Aorta (tissue), 5 donors: ENCODE data around the gene SLC2A4. TPM values are rescaled to one million over a fixed set of nuclear protein-coding genes. Genes with fewer than 3 reads are reported as not detected.
A peak's percentile ranks its signal among the peaks of the same experiment; 100 is the strongest.
"Not testable (repeated sequence)": the region's sequence is repeated elsewhere in the genome, so short reads cannot be mapped to it uniquely, and the experiment has no call there.

Experiments used
- ATAC-seq: fragments of 200-7000 bp; cut with Tn5 transposase; one replicate; pipeline ENCODE4 v1.9.1; 2022; ENCODE audit warnings: moderate library complexity; ENCODE audit not compliant: low FRiP score
- DNase-seq, 2 donors: peaks; one replicate each; pipeline ENCODE4 v3.0.0-alpha.2; 2020
- H3K27ac ChIP-seq, 2 donors: one replicate each; pipeline ENCODE4 v1.5.1; 2013; ENCODE audit warnings: low read length in 2 of 2, mild to moderate bottlenecking in 2 of 2, moderate library complexity in 2 of 2, control low read depth in 1 of 2, inconsistent platforms in 1 of 2, low read depth in 1 of 2
- H3K27me3 ChIP-seq, 2 donors: one replicate each; pipeline ENCODE4 v1.6.1; 2013; ENCODE audit warnings: control low read depth in 1 of 2, low read length in 1 of 2, mild to moderate bottlenecking in 1 of 2, moderate library complexity in 1 of 2; ENCODE audit not compliant: insufficient read depth in 2 of 2, control insufficient read depth in 1 of 2
- H3K36me3 ChIP-seq, 2 donors: one replicate each; pipeline ENCODE4 v1.6.1; 2013; ENCODE audit warnings: control low read depth in 1 of 2, low read length in 1 of 2, mild to moderate bottlenecking in 1 of 2; ENCODE audit not compliant: insufficient read depth in 2 of 2, control insufficient read depth in 1 of 2
- H3K4me1 ChIP-seq, 2 donors: one replicate each; pipeline ENCODE4 v1.6.1; 2013; ENCODE audit warnings: low read length in 2 of 2, control low read depth in 1 of 2, mild to moderate bottlenecking in 1 of 2, moderate library complexity in 1 of 2; ENCODE audit not compliant: insufficient read depth in 2 of 2, control insufficient read depth in 1 of 2
- H3K4me3 ChIP-seq, 2 donors: one replicate each; pipeline ENCODE4 v1.5.1; 2013; ENCODE audit warnings: low read length in 2 of 2, control low read depth in 1 of 2, mild to moderate bottlenecking in 1 of 2
- H3K9me3 ChIP-seq: one replicate; pipeline ENCODE4 v1.6.1; 2013; ENCODE audit warnings: mild to moderate bottlenecking, low read length; ENCODE audit not compliant: control insufficient read depth
- WGBS, 2 donors: extraction: QIAGEN DNeasy Blood & Tissue Kit; methylation state at CpG; one replicate each; pipeline ENCODE4 v1.1.7; 2013; 5-methylcytosine and 5-hydroxymethylcytosine counted together
- intact Hi-C, 2 donors: fragments of 100-400 bp; cut with DNase I; formaldehyde crosslinking; loops; one replicate each; pipeline versions ENCODE4 v1.14.2 to v1.15.0; 2022
- polyA plus RNA-seq, 2 donors: library from polyadenylated mRNA; stranded (reverse); fragments of 200-250 nt; gene quantifications; one replicate each; pipeline ENCODE4 v1.2.3, GENCODE V29; 2013
- total RNA-seq, 2 donors: library from RNA; stranded (reverse); fragmentation: NEBNext Ultra II Directional; extraction: Animal tissue kit (Norgen Biotek cat#: 25700); gene quantifications; one replicate each; pipeline ENCODE4 v1.2.1, GENCODE V29; 2021
- donor health status: healthy with polysubstance abuse.
- donor health status: Bipolar disorder and iron deficiency.
- donor health status: DM: no; HTN: no; CAD: no.
- donor health status: DM: no; HTN: no; CAD: no.
- donor health status: DM: yes; HTN: yes; CAD: no.

The SLC2A4 gene
- total and polyA plus RNA-seq, 4 donors: 0.63 to 3.9 (median 2.1) TPM

GRCh38 chr17:7336240-7337175, 55.0 kb downstream of the SLC2A4 start, which contains the start of gene ACAP1:
ACAP1 (plus strand) TSS chr17:7336529; CDS start chr17:7336735, 206 bp downstream.
- Histone ChIP-seq H3K4me1 (no peaks in the 10 kb centered on the region), H3K27me3 (no peaks in the 10 kb centered on the region), H3K27ac (no peak within 1 kb of the TSS), H3K4me3 (no peak within 1 kb of the TSS), H3K36me3 (no peaks in the 10 kb centered on the region), H3K9me3 (no peaks in the 10 kb centered on the region)
- intact Hi-C loops: no loop called here
- ATAC-seq (peak; percentile 37), DNase-seq (no peak)
- WGBS, 2 donors: 39 to 43% methylated on average over 14 to 17 of the region's 17 CpGs

- H3K4me3 ChIP-seq, intact Hi-C loops: not testable (repeated sequence)
- 77 to 81% methylated on average over 7 of the region's 7 CpGs for WGBS, 2 donors
Measured at GRCh38 chr17:7337600-7337999, 56.1 kb downstream of the SLC2A4 start.

More at GRCh38 chr17:7337600-7337999, 56.1 kb downstream of the SLC2A4 start:
- H3K36me3 ChIP-seq, H3K9me3 ChIP-seq, ATAC-seq, H3K27ac ChIP-seq, H3K4me1 ChIP-seq, DNase-seq, H3K27me3 ChIP-seq: not testable (repeated sequence)

Other genes with a start within 250 kb of the SLC2A4 start
Only the 30 nearest of the 33 such genes appear.
- 10 to 100 TPM in 1 of 2 donors, 1 to 10 TPM in 1; 7.7 to 29.1 TPM for gene CLEC10A, start 201.5 kb upstream of the SLC2A4 start, total RNA-seq
- 1 to 10 TPM; 1.9 to 2.4 TPM for gene CLEC10A, start 201.5 kb upstream of the SLC2A4 start, polyA plus RNA-seq
- 1 to 10 TPM in 1 of 2 donors, under 1 TPM in 1; 0.75 to 1.6 TPM for gene ASGR2, start 166.9 kb upstream of the SLC2A4 start, total RNA-seq
- gene ASGR2, start 166.9 kb upstream of the SLC2A4 start, polyA plus RNA-seq: under 1 TPM in 1 of 2 donors, not detected in 1; 0.15 TPM
- 1 to 10 TPM; 2.6 to 3.9 TPM for gene ASGR1, start 102.3 kb upstream of the SLC2A4 start, total RNA-seq
- gene ASGR1, start 102.3 kb upstream of the SLC2A4 start, polyA plus RNA-seq: 1 to 10 TPM; 2.0 to 5.4 TPM
- gene DLG4, start 61.9 kb upstream of the SLC2A4 start, total RNA-seq: 10 to 100 TPM; 23.3 to 54.7 TPM
- gene DLG4, start 61.9 kb upstream of the SLC2A4 start, polyA plus RNA-seq: 10 to 100 TPM in 1 of 2 donors, 1 to 10 TPM in 1; 6.6 to 15.4 TPM
- gene ACADVL, start 61.8 kb upstream of the SLC2A4 start, total RNA-seq: 100 to 1,000 TPM; 387 to 486 TPM
- 1,000 to 10,000 TPM in 1 of 2 donors, 100 to 1,000 TPM in 1; 159 to 1,724 TPM for gene ACADVL, start 61.8 kb upstream of the SLC2A4 start, polyA plus RNA-seq
- 10 to 100 TPM; 25.2 to 45.6 TPM for gene DVL2, start 47.2 kb upstream of the SLC2A4 start, total RNA-seq
- gene DVL2, start 47.2 kb upstream of the SLC2A4 start, polyA plus RNA-seq: 10 to 100 TPM; 10.0 to 25.0 TPM
- 10 to 100 TPM; 24.4 to 30.8 TPM for gene PHF23, start 42.3 kb upstream of the SLC2A4 start, total RNA-seq
- gene PHF23, start 42.3 kb upstream of the SLC2A4 start, polyA plus RNA-seq: 10 to 100 TPM; 19.2 to 28.4 TPM
- 100 to 1,000 TPM; 405 to 430 TPM for gene GABARAP, start 39.3 kb upstream of the SLC2A4 start, total RNA-seq
- 100 to 1,000 TPM; 801 to 895 TPM for gene GABARAP, start 39.3 kb upstream of the SLC2A4 start, polyA plus RNA-seq
- 100 to 1,000 TPM in 1 of 2 donors, 10 to 100 TPM in 1; 92.9 to 105 TPM for gene CTDNEP1, start 30.0 kb upstream of the SLC2A4 start, total RNA-seq
- gene CTDNEP1, start 30.0 kb upstream of the SLC2A4 start, polyA plus RNA-seq: 100 to 1,000 TPM; 112 to 113 TPM
- 10 to 100 TPM; 26.6 to 31.0 TPM for gene ELP5, start 29.5 kb upstream of the SLC2A4 start, total RNA-seq
- 10 to 100 TPM; 26.7 to 51.1 TPM for gene ELP5, start 29.5 kb upstream of the SLC2A4 start, polyA plus RNA-seq
- gene CLDN7, start 19.2 kb upstream of the SLC2A4 start, total RNA-seq: 1 to 10 TPM; 3.3 to 9.9 TPM
- gene CLDN7, start 19.2 kb upstream of the SLC2A4 start, polyA plus RNA-seq: 10 to 100 TPM in 1 of 2 donors, 1 to 10 TPM in 1; 1.1 to 37.6 TPM
- under 1 TPM; 0.10 to 0.60 TPM for gene YBX2, start 12.9 kb downstream of the SLC2A4 start, total RNA-seq
- gene YBX2, start 12.9 kb downstream of the SLC2A4 start, polyA plus RNA-seq: 1 to 10 TPM in 1 of 2 donors, not detected in 1; 5.6 TPM
- 100 to 1,000 TPM; 198 to 280 TPM for gene EIF5A, start 25.9 kb downstream of the SLC2A4 start, total RNA-seq
- gene EIF5A, start 25.9 kb downstream of the SLC2A4 start, polyA plus RNA-seq: 100 to 1,000 TPM; 223 to 232 TPM
- gene GPS2, start 33.6 kb downstream of the SLC2A4 start, total RNA-seq: 10 to 100 TPM; 49.5 to 55.6 TPM
- gene GPS2, start 33.6 kb downstream of the SLC2A4 start, polyA plus RNA-seq: 10 to 100 TPM; 55.0 to 99.1 TPM
- gene NEURL4, start 47.6 kb downstream of the SLC2A4 start, total RNA-seq: 10 to 100 TPM; 24.5 to 36.7 TPM
- 10 to 100 TPM in 1 of 2 donors, 1 to 10 TPM in 1; 7.3 to 52.8 TPM for gene NEURL4, start 47.6 kb downstream of the SLC2A4 start, polyA plus RNA-seq
- gene ACAP1, start 54.8 kb downstream of the SLC2A4 start, total RNA-seq: 10 to 100 TPM; 18.6 to 21.8 TPM
- 10 to 100 TPM in 1 of 2 donors, 1 to 10 TPM in 1; 6.5 to 10.8 TPM for gene ACAP1, start 54.8 kb downstream of the SLC2A4 start, polyA plus RNA-seq
- 10 to 100 TPM; 12.4 to 15.8 TPM for gene KCTD11, start 70.4 kb downstream of the SLC2A4 start, total RNA-seq
- 10 to 100 TPM; 11.0 to 11.4 TPM for gene KCTD11, start 70.4 kb downstream of the SLC2A4 start, polyA plus RNA-seq
- gene TMEM95, start 73.4 kb downstream of the SLC2A4 start, total RNA-seq: not detected
- not detected for gene TMEM95, start 73.4 kb downstream of the SLC2A4 start, polyA plus RNA-seq
- gene TNK1, start 99.4 kb downstream of the SLC2A4 start, total RNA-seq: 1 to 10 TPM; 2.4 to 6.6 TPM
- gene TNK1, start 99.4 kb downstream of the SLC2A4 start, polyA plus RNA-seq: 1 to 10 TPM; 1.9 to 3.1 TPM
- gene PLSCR3, start 112.8 kb downstream of the SLC2A4 start, total RNA-seq: 10 to 100 TPM; 41.2 to 43.1 TPM
- gene PLSCR3, start 112.8 kb downstream of the SLC2A4 start, polyA plus RNA-seq: 10 to 100 TPM; 20.5 to 70.8 TPM
- gene TMEM256, start 122.4 kb downstream of the SLC2A4 start, total RNA-seq: 10 to 100 TPM; 35.0 to 40.1 TPM
- 100 to 1,000 TPM; 134 to 224 TPM for gene TMEM256, start 122.4 kb downstream of the SLC2A4 start, polyA plus RNA-seq
- 10 to 100 TPM; 32.9 to 49.9 TPM for gene NLGN2, start 126.1 kb downstream of the SLC2A4 start, total RNA-seq
- gene NLGN2, start 126.1 kb downstream of the SLC2A4 start, polyA plus RNA-seq: 10 to 100 TPM in 1 of 2 donors, 1 to 10 TPM in 1; 2.4 to 28.8 TPM
- gene SPEM1, start 138.6 kb downstream of the SLC2A4 start, total RNA-seq: not detected
- gene SPEM1, start 138.6 kb downstream of the SLC2A4 start, polyA plus RNA-seq: not detected
- gene SPEM2, start 143.9 kb downstream of the SLC2A4 start, total RNA-seq: not detected
- not detected for gene SPEM2, start 143.9 kb downstream of the SLC2A4 start, polyA plus RNA-seq
- not detected for gene SPEM3, start 147.1 kb downstream of the SLC2A4 start, total RNA-seq
- gene SPEM3, start 147.1 kb downstream of the SLC2A4 start, polyA plus RNA-seq: not detected
- gene TMEM102, start 153.7 kb downstream of the SLC2A4 start, total RNA-seq: 1 to 10 TPM; 3.6 to 5.1 TPM
- gene TMEM102, start 153.7 kb downstream of the SLC2A4 start, polyA plus RNA-seq: 1 to 10 TPM; 1.8 to 2.7 TPM
- gene FGF11, start 157.8 kb downstream of the SLC2A4 start, total RNA-seq: 1 to 10 TPM; 1.2 to 8.0 TPM
- gene FGF11, start 157.8 kb downstream of the SLC2A4 start, polyA plus RNA-seq: under 1 TPM in 1 of 2 donors, not detected in 1; 0.54 TPM
- gene CHRNB1, start 163.3 kb downstream of the SLC2A4 start, total RNA-seq: 1 to 10 TPM; 6.2 to 8.8 TPM
- 10 to 100 TPM; 11.6 to 18.3 TPM for gene CHRNB1, start 163.3 kb downstream of the SLC2A4 start, polyA plus RNA-seq
- gene ZBTB4, start 197.9 kb downstream of the SLC2A4 start, total RNA-seq: 10 to 100 TPM; 67.2 to 81.9 TPM
- gene ZBTB4, start 197.9 kb downstream of the SLC2A4 start, polyA plus RNA-seq: 10 to 100 TPM; 20.0 to 35.9 TPM
- gene SLC35G6, start 199.7 kb downstream of the SLC2A4 start, total RNA-seq: not detected
- gene SLC35G6, start 199.7 kb downstream of the SLC2A4 start, polyA plus RNA-seq: not detected